HG03045 (cell line): ENCODE data around the gene PSTPIP2.
"Not testable (repeated sequence)": the region's sequence is repeated elsewhere in the genome, so short reads cannot be mapped to it uniquely, and the experiment has no call there.

Source experiments
- ATAC-seq: cut with Tn5 transposase; IDR thresholded peaks from one replicate; pipeline ENCODE4 v1.9.1; 2021; ENCODE audit warnings: mild to moderate bottlenecking, moderate library complexity; ENCODE audit not compliant: unreplicated experiment

Gene PSTPIP2

DNA sequence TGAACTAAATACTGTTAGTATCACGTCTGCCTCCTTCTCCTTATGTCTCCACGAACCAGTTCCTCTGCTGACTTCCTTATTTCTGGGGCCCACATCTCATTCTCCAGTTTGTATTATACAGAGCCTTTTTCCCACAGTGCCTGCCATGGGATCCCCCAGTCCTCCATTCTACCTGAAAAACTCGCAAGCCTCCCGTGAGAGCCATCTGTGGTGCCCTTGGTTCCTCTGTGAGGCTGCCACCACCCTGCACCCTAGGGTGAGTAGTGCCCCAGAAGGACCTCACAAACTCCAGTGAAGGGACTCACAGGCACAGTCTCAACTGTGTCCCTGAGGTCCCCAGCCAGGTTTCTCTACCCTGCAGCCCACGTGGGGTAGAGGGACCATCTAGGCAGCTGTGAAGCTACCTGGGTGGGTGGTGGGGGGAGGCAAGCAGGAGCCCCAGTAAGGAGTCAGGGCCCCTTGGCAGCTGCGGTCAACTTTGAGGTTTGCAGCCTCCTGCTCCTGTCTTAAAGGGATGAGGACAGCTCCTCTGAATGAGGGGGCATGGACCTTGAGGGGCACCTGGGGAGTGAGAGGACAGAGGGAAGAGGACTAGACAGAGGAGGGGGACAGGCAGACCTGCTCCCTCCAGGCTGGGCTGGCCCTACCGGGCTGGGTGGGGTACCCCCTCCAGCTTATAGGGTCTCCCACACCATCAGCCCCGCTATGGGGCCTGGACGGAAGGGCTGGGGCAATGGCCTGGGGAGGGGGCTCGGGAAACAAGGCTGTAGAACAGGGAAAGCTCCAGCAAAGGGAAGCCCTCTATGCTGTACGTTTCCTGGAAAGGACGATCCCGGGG is 1.0 kb downstream of the PSTPIP2 start:
- no peak for ATAC-seq

DNA sequence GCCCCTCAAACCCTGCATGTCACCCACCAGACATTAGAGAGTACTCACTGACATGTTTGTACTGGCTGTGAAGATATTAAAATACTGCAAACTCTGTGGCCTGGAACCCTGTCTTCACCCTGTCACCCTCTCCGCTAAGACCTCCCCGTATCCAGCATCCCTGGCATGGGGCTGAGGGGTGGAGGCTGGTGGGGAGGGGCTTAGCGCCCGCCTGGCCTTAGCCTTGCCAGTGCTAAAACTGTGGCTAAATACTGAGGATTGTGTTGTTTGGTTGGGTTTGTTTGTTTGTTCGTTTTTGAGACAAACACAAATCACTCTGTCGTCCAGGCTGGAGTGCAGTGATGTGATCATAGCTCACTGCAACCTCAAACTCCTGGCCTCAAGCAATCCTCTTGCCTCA is 1.8 kb downstream of the PSTPIP2 start:
- no peak for ATAC-seq

DNA sequence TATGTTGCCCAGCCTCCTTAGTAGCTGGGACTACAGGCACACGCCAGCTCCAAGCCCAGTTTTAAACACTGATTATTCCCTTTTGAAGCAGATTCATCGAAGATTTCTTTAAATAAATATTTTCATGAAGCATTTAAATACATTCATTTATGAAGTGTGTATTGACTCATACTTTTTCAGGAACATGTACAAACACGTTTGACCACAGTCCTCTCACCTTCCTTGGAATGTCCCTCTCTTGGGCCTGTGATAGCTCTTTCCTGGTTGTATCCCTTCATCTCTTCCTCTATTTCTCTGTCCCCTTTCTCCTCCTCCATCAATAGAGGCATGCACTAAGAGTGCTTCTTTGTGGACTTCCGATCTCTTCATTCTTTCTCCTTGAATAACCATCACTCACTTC is 2.5 kb downstream of the PSTPIP2 start:
- no peak for ATAC-seq

DNA sequence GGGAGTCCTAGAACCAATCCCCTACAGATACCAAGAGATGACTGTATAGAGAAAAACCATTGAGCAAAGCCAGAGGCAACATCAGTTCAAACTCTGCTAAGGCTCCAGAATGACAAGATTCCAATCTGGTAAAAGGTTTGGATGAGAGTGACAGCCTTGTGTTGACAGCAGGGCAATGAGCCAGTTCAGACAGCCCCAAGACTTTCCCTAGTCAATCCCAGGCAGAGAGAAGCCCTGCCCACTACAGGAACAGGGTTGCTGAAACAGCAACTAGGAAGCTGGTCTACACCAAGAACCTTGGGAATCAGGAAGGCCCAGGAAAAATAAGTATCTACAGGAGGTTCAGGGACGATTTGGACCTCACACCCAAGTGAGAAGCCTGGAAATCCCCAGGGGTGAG is 3.3 kb downstream of the PSTPIP2 start:
- no peak for ATAC-seq

DNA sequence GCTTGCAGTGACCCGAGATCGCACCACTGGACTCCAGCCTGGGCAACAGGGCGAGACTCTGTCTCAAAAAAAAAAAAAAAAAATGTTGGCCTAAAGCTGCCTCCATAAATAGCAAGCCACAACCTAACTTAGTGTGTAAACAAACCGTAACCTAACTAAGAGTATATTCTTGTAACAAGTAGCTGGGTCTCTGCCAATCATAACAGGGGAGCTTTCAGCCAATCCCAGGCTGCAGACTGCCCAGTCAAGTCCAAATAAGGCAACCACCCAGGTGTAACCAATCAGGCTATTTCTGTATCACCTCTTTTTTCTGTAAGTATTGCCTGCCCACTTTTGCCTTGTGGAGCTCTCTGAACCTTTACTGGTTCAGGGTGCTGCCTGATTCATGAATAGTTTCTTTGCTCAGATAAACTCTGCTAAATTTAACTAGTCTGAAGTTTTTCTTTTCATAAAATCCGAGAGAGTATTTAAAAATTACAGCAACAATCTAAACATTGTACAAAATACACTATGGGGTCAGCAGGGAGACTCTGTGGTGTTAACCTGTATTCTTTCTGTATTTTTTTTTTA is 4.5 kb downstream of the PSTPIP2 start:
- no peak for ATAC-seq

DNA sequence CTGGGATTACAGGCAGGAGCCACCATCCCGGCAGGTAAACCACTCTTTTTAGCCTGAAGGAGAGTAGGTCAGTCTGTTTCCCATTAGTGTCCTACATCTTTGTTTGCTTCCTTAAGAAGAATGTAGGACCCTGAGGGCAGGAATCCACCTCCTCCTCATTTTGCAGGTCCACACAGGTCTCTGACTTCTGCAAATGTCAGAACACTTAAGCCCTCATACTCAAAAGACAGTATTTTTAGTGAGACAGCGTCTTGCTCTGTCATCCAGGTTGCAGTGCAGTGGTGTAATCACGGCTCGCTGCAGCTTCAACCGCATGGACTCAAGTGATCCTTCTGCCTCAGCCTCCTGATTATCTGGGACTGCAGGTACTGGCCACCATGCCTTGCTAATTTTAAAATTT is 9.3 kb downstream of the PSTPIP2 start:
- ATAC-seq, result no peak

DNA sequence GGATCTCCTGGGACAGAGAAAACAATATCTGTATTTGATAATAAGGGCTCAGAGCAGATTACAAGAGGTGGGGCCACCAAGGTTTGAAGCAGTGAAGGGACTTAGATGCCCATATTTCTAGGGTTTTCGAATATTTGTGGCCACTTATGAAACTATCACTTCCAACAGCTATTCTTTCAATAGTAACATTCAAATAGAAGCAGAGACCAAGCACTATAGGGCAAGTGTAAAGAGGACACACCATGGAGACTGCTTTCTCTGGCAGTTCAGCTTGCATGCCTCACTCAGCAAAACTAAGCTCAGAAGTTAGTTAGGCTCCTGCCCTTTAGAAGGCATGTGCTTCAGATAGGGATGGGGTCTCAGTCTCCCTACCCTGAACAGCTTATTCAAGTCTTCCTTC is 10.3 kb downstream of the PSTPIP2 start:
- ATAC-seq, result no peak

DNA sequence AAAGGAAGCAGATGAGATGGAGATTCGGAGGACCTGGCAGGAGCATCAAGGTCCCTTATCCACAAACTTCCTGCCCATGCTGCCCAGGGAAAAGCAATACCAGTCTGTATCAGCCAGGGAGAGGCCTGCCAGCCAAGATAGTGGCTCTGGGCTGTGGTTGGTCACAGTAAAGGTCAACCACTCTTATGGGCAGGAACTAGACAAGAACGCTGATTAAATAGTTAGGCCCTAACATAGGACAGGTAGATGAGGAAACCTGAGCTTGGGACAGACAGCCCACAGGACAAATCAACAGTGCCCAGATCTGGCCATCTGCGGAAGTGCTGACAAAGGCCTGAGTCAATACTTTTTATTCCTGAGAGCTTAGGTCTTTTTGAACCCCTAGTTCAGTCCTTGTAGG is 10.7 kb downstream of the PSTPIP2 start:
- ATAC-seq, result no peak

DNA sequence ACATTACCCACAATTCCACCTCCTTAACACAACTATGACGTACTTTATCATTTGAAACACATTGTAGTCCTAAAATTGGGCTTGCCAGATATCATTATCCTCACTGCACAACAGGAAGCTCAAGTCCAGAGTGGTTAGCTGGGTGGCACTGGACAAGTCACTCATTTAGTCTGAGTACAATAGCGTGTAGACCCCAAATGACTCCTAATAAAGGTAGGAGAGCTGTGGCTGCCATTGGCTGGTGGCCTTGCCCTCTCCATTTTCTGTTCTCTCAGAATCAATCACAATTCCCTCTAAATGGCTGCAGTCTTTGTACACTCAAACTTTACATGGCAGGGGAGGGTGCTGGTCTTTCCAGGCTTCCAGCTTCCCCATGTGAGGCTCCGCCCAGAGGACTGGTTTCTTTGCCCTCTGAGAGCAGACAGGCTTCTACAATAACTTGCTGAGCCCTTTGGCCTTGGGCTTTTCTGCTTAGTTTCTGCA is 11.7 kb downstream of the PSTPIP2 start:
- ATAC-seq, result no peak

DNA sequence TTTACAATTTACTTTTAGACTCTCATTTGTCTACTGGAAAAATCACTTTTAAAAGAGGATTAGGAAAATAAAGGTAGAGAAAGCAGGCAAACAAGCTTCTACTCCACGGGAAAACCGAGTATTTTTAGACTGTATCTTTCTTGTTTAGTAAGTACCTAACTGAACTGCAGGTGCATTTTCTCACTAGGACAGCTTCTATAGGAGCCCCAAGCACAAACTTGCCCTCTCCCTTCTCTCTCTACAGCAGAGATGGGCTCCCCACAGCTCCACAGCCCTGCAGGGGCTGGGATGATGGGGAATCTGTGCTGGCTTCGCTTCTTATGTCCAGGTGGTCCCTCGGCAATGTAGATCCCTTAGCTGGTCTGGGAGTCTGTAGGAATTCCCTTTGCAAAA is 16.2 kb downstream of the PSTPIP2 start:
- ATAC-seq, result no peak

DNA sequence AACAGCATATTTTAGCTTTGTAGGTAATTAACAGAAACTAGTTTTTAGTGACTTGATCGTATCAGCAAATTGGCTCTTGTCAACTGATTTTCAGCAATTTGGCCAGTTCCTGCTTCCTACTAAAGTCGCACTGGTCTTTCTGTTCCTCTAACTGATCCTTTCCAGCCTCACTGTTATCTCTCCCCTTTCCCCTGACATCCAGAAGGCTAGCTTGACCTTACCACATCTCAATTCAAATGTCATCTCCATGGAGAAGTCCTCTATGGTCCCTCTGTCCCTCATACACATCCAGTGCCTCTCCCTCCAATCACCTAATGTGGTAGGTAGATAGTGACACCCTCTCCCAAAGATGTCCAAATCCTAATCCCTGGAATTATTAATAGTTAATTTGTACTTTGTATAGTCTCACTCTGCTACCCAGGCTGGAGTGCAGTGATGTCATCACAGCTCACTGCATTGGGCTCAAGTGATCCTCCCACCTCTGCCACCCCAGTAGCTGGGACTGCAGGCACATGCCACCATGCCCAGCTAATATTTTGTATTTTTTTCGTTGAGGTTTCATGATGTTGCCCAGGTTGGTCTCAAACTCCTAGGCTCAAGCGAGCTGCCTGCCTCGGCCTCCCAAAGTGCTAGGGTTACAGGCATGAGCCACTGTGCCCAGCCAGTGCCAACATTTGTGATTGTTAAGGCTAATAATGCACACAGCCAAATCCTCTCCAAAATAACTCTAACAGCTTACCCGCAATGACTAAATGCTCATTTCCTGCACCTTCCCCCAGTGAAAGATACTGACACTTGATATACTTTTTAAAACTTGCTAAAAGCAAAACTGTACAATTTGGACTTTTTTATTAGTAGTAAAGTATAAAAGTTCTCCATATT is 16.9 kb downstream of the PSTPIP2 start:
- ATAC-seq, result no peak

DNA sequence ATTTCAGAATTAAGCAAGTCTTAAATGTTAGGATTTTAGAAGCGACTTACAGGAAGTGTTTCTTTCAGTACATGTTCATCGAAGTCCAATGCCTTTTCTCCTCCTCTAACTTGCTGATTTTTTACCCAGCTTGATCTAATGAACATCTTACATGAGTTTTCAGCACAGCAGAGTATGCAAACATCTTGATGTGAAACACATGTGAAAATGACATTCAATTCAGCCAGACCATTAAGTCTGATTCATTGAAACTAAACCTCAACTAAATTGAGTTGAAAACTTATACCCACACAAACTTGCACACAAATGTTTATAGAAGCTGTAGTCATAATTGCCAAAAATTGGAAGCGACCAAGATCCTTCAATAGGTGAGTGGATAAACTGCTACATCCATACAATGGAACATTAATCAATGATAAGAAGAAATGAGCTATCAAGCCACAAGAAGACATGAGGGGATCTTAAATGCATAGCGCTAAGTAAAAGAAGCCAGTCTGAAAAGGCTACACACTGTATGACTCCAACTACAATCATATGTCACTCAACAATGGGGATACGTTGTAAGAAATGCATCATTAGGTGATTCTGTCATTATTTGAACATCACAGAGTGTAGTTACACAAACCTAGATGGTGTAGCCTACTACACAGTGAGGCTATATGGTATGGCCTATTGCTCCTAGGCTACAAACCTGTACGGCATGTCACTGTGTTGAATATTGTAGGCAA is 18.5 kb downstream of the PSTPIP2 start:
- no peak for ATAC-seq

DNA sequence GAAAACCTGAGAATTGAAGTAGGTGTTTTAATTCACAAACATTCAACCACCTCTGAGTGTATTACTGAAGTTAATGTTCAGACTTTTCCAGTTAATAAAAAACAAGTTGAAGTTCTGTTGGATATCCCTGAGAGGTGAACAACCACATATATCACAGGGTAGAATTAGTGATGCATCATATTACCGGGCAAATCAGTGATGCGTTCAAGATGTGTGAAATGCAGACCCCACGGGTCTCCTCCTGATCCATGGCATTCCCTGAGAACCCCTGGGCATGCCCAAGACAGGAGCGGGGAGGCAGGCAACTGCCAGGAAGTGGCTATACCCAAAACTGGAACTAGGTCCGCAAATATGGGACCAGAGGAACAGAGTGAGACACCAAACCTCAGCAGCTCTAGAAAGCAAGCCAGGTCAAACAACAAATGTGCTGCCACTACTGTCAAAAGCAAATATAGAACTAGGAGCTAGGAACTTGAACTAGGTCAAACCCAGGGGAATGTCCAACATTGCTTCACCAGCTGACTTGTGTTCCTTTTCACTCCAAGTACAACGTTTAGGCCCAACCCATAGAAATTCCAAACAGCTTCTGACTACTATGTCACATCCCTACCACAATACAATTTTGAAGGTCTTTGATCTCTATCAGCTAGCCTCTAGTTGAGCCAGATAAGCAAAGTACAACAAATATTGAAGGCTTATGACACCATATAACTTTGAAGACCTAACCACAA is 20.2 kb downstream of the PSTPIP2 start:
- ATAC-seq, result no peak

DNA sequence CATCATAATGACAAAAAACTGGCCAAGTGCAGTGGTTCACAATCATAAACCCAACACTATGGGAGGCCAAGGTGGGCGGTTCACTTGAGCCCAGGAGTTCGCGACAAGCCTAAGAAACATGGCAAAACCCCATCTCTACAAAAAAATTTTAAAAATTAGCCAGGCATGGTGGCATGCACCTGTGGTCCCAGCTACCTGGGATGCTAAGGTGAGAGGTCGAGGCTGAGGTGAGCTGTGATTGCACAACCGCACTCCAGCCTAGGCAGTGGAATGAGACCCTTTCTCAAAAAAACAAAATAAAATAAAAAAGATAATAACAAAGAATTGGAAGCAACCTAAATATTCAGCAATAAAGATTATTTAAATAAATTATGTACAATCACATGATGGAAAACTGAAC is 21.8 kb downstream of the PSTPIP2 start:
- no peak for ATAC-seq

DNA sequence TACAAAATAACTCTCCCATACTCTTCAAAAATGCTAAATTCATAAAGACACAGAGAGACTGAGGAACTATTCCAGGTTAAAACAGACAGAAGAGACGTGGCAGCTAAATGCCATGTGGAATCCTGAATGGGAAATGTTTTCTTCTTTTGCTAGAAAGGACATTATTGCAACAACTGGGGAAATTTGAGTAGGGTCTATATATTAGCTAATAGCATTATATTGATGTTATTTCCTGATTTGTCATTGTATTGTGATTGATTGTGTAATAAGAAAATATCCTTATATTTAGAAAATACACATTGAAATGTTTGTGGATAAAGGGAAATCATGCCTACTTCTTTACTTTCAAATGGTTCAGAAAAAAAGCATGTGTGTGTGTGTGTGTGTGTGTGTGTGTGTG is 23.4 kb downstream of the PSTPIP2 start:
- ATAC-seq, result no peak

DNA sequence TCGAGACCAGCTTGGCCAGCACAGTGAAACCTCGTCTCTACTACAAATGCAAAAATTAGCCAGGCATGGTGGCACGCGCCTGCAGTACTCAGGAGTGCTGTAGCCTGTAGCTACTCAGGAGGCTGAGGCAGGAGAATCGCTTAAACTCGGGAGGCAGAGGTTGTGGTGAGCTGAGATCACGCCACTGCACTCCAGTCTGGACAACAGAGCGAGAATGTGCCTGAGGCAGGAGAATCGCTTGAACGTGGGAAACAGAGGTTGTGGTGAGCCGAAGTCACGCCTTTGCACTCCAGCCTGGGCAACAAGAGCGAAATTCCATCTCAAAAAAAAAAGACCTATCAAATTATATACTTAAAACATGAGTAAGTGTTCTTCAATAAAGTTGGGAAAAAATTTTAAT is 24.7 kb downstream of the PSTPIP2 start:
- not testable (repeated sequence) for ATAC-seq

DNA sequence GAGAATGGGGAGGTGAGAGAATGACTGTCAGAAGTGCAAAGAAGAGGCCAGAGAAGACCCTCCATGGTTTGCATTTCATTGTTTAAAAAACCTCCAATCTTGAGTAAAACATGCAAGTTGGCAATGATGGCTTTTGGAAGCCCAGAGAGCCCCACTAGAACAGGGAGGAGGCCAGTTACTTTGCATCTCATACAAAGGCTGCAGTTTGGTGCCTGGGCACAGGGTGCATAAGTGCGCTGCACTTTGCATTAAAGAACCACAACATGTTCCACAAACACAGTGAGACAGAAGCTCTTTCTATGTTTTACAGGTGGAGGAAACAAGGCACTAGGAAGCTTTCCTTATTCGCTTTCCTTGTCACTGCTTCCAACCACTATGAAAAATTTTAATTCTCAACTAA is 25.4 kb downstream of the PSTPIP2 start:
- no peak for ATAC-seq

DNA sequence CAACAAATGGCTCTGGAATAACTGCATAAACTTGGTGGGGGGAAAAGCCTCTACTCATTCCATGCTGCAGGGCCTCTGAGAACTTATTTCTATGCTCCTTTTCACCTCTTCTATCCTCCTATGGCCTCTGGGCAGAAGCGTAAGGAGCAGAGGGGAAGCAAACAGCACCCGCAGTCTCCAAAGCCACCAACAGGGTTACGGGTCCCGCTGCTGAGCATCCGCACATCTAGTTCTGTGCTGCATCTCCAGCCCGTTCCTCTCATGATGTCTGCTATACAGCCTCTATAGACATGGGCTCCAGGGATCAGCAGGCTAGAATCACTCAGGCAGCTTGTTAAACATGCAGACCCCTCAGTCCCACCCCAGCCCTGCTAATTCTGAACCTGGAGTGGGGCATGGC is 25.9 kb downstream of the PSTPIP2 start:
- ATAC-seq, result no peak

DNA sequence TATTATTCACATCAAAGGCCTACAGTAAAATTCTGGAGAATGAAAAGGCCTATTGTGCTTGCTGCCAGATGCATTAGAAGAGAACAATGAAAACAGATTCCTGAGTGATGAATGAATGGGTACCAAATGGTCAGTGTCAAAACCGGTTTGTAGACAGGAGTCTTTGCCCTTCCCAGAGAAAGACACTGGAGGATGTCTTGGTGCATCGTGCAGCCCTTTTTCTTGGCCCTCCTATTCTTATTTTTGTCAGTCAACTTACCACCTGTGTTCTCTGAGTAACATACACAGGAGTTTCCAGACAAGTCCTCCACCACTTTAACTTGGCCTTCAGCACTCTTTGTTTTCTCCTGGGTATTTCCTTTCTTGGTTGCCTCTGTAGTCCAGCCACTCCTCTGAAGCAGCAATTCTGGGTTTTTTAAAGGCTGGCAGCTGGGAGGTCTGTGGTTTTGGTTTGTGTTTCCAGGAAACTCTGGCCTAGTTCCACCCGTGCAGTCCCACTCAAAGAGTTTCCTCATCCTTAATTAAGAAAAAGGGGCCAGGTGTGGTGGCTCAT is 29.4 kb downstream of the PSTPIP2 start:
- no peak for ATAC-seq

DNA sequence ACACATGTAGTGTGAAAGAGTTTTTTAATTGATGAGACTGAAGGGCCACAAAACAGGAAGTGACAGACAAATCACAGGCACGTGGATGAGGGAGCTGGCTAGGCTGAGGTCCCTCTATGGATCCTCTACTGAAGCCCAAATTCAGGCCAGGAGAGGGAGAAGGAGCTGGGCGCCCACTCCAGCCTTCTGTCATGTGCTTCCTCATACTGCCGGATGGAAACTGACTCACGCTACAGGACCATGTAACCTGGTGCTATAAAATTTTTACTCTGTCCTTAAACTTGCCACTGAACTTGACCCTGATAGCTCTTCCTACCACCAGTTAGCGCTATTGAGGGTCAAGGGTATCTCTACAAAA is 31.3 kb downstream of the PSTPIP2 start:
- no peak for ATAC-seq
